Subcutaneous adipose tissue (tissue), 4 donors: ENCODE data around the gene ADCK1. TPM values are rescaled to one million over a fixed set of nuclear protein-coding genes. Genes with fewer than 3 reads are reported as not detected.

Experiments used
- CTCF ChIP-seq: fragments of 450-650 bp; IDR thresholded peaks from one replicate; pipeline ENCODE4 v1.5.1; 2016; ENCODE audit warnings: low read depth, mild to moderate bottlenecking, control low read depth, antibody characterized with exemption, moderate library complexity
- total RNA-seq, 4 donors: library from RNA; depleted of rRNA; stranded (reverse); fragments of >200 nt; gene quantifications; one replicate each; pipeline ENCODE4 v1.1.0, GENCODE V29; 2016

ADCK1 gene
- total RNA-seq, 4 donors from 2014 or later, result 3.6 to 7.9 (median 6.1) TPM

GRCh38 chr14:77962731-77963520 is 163.0 kb downstream of the ADCK1 start:
- no peak for TF ChIP-seq CTCF

DNA sequence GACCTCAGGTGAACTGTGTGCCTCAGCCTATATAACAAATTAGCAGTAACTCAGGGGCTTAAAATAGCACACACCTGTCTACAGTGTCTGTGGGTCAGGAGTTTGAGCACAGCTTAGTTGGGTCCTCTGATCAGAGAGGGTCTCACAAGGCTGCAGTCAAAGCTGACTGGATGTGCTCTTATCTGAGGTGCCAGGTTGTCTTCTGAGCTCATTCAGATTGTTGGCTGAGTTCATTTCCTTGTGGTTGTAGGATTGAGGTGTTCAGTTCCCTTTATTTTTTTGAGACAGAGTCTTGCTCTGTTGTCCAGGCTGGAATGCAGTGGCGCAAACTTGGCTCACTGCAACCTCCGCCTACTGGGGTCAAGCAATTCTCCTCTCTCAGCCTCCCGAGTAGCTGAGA is 164.7 kb downstream of the ADCK1 start:
- TF ChIP-seq CTCF, result no peak

- no peak for TF ChIP-seq CTCF
Observed at GRCh38 chr14:77965050-77965449, 165.1 kb downstream of the ADCK1 start.

DNA sequence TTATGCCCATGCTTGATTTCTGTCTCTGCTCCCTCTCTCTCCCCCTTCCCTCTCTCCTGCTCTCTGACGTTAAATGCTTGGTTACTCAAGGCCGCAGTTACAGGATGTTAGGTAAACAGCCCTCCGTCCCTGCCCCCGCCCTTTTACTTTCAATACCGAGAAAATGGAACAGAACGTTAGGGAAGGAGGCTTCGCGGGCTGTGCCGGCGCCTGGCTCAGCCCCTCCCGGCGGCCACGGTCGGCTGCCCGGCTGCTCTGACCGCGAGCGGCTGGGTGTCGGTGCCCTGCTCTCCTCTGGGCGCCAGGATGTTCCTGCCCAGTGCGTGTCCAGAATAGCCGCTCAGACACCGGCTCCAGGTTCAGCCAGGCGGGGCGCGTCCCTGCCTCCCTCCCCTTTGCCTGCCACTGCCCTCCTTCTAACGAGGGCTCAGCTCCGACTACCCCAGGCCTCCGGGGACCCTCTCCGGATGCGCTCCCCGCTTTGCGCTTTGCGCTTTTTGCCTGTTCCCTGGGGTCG is 166.1 kb downstream of the ADCK1 start:
- no peak for TF ChIP-seq CTCF

- TF ChIP-seq CTCF, result no peak
Observed at GRCh38 chr14:77967110-77967509, 167.2 kb downstream of the ADCK1 start.

DNA sequence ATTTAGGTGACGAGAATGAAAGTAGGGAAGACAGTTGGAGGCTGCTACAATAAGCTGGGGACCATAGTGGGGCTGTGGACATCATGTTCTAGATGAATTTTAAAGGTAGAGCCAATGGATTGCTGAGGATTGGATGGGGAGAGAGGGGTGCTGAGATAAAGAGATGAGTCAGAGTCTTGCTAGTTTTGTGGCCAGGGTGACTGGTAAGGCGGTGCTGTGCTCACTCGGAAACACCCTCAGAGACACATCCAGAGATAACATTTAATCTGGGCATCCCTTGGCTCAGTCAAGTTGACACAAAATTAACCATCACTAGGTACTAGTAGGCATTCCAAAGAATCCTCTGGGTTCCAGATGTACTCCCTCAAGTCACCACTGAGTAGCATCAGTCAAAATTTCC is 170.7 kb downstream of the ADCK1 start:
- no peak for TF ChIP-seq CTCF

- no peak for TF ChIP-seq CTCF
Observed at GRCh38 chr14:77973246-77973645, 173.3 kb downstream of the ADCK1 start.
